ENCODE results near the gene TECPR1.

The TECPR1 gene

DNA sequence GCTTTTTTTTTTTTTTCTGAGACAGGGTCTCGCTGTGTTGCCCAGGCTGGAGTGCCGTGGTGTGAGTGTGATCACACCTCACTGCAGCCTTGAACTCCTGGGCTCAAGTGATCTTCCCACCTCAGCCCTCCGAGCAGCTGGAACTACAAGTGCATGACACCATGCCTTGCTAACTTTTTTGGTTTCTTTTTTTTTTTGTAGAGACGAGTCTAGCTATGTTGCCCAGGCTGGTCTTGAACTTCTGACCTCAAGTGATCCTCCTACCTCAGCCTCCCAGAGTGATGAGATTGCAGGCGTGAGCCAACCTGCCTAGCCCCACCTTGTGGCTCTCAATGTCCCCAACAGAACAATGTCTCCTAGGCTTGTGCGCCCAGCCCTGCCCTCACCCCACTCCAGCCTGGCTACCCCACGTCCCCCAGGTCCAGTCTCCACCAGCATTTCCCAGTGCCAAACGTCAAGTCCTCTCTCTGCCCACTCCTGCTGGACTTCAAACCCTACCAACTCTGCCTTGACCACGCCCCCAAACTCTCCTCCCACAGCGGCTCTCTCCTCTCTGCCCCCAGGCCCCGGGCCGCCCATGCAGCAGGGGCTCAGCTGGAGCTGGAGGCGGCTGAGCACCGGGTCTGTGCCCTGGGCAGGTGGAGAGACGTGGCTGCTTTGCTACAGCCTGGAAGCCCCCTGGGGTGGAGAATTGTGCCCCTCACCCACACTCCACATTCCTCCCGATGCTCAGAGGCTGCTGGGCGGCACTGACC, 21.9 kb downstream of the TECPR1 start:
- Histone ChIP-seq H3K27ac (replicated peaks) (no peak overlapping the region), H3K27me3 (ENCODE audit: insufficient read depth, poor library complexity, severe bottlenecking) (no peaks in the 10 kb centered on the region), H3K4me3 (replicated peaks; ENCODE audit: insufficient read depth, low read length) (no peak overlapping the region)
- DNase-seq (ENCODE audit: low read depth in 1 of 2, low spot score in 1 of 2) = no peak
- TF ChIP-seq, protein P1, sequence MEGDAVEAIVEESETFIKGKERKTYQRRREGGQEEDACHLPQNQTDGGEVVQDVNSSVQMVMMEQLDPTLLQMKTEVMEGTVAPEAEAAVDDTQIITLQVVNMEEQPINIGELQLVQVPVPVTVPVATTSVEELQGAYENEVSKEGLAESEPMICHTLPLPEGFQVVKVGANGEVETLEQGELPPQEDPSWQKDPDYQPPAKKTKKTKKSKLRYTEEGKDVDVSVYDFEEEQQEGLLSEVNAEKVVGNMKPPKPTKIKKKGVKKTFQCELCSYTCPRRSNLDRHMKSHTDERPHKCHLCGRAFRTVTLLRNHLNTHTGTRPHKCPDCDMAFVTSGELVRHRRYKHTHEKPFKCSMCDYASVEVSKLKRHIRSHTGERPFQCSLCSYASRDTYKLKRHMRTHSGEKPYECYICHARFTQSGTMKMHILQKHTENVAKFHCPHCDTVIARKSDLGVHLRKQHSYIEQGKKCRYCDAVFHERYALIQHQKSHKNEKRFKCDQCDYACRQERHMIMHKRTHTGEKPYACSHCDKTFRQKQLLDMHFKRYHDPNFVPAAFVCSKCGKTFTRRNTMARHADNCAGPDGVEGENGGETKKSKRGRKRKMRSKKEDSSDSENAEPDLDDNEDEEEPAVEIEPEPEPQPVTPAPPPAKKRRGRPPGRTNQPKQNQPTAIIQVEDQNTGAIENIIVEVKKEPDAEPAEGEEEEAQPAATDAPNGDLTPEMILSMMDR (IDR thresholded peaks at IDR 0.05; ENCODE audit: insufficient read depth, low read length) = no peak
- no peak for TF ChIP-seq GABPA (IDR thresholded peaks at IDR 0.05; ENCODE audit: low read depth)
- no peak for TF ChIP-seq SPI1 (IDR thresholded peaks at IDR 0.05; ENCODE audit: borderline replicate concordance, low read depth)
- no peak for TF ChIP-seq POLR2AphosphoS5 (IDR thresholded peaks at IDR 0.05; ENCODE audit: low read depth)
- TF ChIP-seq, protein P2, sequence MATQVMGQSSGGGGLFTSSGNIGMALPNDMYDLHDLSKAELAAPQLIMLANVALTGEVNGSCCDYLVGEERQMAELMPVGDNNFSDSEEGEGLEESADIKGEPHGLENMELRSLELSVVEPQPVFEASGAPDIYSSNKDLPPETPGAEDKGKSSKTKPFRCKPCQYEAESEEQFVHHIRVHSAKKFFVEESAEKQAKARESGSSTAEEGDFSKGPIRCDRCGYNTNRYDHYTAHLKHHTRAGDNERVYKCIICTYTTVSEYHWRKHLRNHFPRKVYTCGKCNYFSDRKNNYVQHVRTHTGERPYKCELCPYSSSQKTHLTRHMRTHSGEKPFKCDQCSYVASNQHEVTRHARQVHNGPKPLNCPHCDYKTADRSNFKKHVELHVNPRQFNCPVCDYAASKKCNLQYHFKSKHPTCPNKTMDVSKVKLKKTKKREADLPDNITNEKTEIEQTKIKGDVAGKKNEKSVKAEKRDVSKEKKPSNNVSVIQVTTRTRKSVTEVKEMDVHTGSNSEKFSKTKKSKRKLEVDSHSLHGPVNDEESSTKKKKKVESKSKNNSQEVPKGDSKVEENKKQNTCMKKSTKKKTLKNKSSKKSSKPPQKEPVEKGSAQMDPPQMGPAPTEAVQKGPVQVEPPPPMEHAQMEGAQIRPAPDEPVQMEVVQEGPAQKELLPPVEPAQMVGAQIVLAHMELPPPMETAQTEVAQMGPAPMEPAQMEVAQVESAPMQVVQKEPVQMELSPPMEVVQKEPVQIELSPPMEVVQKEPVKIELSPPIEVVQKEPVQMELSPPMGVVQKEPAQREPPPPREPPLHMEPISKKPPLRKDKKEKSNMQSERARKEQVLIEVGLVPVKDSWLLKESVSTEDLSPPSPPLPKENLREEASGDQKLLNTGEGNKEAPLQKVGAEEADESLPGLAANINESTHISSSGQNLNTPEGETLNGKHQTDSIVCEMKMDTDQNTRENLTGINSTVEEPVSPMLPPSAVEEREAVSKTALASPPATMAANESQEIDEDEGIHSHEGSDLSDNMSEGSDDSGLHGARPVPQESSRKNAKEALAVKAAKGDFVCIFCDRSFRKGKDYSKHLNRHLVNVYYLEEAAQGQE (IDR thresholded peaks at IDR 0.05; ENCODE audit: insufficient replicate concordance, low read depth) = no peak

DNA sequence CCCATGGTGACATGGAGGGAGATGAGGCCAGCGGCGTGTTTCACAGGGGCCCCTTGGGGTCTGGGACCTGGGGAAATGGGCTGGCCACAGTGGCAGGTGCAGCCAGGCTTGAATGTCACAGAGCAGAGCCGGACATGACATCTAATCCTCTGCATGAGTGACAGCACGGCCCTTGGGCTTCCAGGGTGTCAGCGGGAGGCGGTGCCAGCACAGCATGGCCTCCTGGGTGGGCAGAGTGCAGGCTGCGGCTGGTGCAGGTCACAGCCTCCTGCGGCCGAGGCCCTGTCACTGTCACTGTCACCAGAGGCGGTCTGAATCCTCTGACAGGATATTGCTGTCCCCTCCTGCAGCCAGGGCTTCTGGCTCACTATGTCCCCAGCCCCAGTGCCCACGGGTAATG, 22.6 kb downstream of the TECPR1 start:
- no peak for DNase-seq (ENCODE audit: low read depth in 1 of 2, low spot score in 1 of 2)
- Histone ChIP-seq H3K4me3 (replicated peaks; ENCODE audit: insufficient read depth, low read length) (no peak overlapping the region), H3K27ac (replicated peaks) (no peak overlapping the region), H3K27me3 (ENCODE audit: insufficient read depth, poor library complexity, severe bottlenecking) (no peaks in the 10 kb centered on the region)
- no peak for TF ChIP-seq SPI1 (IDR thresholded peaks at IDR 0.05; ENCODE audit: borderline replicate concordance, low read depth)
- no peak for TF ChIP-seq POLR2AphosphoS5 (IDR thresholded peaks at IDR 0.05; ENCODE audit: low read depth)
- TF ChIP-seq, protein P2 (IDR thresholded peaks at IDR 0.05; ENCODE audit: insufficient replicate concordance, low read depth) = no peak
- TF ChIP-seq, protein P1 (IDR thresholded peaks at IDR 0.05; ENCODE audit: insufficient read depth, low read length) = no peak
- TF ChIP-seq GABPA (IDR thresholded peaks at IDR 0.05; ENCODE audit: low read depth) = no peak

DNA sequence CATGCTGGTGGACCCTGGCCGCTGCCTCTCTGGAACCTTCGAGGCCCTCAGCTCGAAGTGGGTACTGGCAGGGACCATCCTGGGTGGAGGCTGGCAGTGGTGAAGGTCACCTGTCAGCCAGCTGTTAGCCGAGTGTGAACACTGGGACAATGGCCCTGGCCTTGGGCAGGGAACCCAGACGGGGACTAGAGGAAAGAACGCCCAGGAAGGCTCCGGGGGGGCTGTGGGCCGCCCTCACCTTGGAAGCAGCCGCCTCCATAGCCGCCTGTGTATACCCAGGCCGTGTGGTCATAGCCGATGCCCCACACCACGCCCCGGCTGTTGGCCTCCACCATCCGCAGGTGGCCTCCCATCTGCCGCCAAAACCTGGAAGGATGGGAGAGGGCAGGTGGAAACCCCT, 23.2 kb downstream of the TECPR1 start:
- H3K27me3 ChIP-seq (ENCODE audit: insufficient read depth, poor library complexity, severe bottlenecking) = no peaks in the 10 kb centered on the region
- no peak overlapping the region for H3K27ac ChIP-seq (replicated peaks)
- H3K4me3 ChIP-seq (replicated peaks; ENCODE audit: insufficient read depth, low read length) = no peak overlapping the region
- DNase-seq (ENCODE audit: low read depth in 1 of 2, low spot score in 1 of 2) = no peak
- TF ChIP-seq POLR2AphosphoS5 (IDR thresholded peaks at IDR 0.05; ENCODE audit: low read depth) = no peak
- no peak for TF ChIP-seq GABPA (IDR thresholded peaks at IDR 0.05; ENCODE audit: low read depth)
- TF ChIP-seq, protein P2 (IDR thresholded peaks at IDR 0.05; ENCODE audit: insufficient replicate concordance, low read depth) = no peak
- no peak for TF ChIP-seq SPI1 (IDR thresholded peaks at IDR 0.05; ENCODE audit: borderline replicate concordance, low read depth)
- TF ChIP-seq, protein P1 (IDR thresholded peaks at IDR 0.05; ENCODE audit: insufficient read depth, low read length) = no peak
